HG02840 (cell line): ENCODE measurements around the gene DXO.
"Not testable (repeated sequence)": the region's sequence is repeated elsewhere in the genome, so short reads cannot be mapped to it uniquely, and the experiment has no call there.

Experiments used
- ATAC-seq: cut with Tn5 transposase; IDR thresholded peaks from one replicate; pipeline ENCODE4 v1.9.1; 2021; ENCODE audit warnings: mild to moderate bottlenecking, moderate library complexity, moderate number of reproducible peaks; ENCODE audit not compliant: unreplicated experiment, low FRiP score

The DXO gene

DNA sequence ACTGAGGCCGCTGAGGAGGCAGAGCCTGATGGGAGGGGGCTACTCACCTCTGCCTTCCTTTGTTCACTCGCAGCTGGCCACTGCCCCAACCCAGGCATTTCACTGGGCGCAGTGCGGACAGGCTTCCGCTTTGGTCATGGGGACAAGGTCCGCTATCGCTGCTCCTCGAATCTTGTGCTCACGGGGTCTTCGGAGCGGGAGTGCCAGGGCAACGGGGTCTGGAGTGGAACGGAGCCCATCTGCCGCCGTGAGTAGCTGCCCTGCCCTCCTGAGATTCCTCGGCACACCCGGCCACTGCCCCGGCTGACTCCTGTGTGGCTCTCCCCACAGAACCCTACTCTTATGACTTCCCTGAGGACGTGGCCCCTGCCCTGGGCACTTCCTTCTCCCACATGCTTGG is 38.4 kb downstream of the DXO start:
- ATAC-seq: no peak

DNA sequence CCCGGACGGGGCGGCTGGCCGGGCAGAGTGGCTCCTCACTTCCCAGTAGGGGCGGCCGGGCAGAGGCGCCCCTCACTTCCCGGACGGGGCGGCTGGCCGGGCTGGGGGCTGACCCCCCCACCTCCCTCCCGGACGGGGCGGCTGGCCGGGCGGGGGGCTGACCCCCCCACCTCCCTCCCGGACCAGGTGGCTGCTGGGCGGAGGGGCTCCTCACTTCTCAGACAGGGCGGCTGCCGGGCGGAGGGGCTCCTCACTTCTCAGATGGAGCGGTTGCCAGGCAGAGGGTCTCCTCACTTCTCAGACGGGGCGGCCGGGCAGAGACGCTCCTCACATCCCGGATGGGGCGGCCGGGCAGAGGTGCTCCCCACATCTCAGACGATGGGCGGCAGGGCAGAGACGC is 39.8 kb downstream of the DXO start:
- not testable (repeated sequence) for ATAC-seq

DNA sequence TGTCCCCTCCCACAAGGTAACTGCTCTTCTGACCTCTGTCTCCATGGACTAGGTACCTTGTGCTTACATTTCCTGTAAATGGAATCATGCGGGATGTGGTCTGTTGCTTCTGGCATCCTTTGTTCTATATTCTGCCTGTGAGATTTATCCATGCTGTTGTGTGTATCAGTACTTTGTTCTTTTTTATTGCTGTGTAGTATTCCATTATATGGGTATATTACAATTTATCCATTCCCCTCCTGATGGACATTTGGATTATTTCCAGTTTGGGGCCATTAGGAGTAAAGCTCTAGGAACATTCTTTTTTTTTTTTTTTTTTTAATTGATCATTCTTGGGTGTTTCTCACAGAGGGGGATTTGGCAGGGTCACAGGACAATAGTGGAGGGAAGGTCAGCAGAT is 41.0 kb downstream of the DXO start:
- ATAC-seq: no peak

DNA sequence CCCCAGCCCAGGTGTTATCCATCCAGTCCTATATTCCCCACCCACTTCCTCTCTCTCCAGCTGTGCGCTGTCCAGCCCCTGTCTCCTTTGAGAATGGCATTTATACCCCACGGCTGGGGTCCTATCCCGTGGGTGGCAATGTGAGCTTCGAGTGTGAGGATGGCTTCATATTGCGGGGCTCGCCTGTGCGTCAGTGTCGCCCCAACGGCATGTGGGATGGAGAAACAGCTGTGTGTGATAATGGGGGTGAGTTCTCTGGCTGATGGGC is 43.3 kb downstream of the DXO start:
- no peak for ATAC-seq

DNA sequence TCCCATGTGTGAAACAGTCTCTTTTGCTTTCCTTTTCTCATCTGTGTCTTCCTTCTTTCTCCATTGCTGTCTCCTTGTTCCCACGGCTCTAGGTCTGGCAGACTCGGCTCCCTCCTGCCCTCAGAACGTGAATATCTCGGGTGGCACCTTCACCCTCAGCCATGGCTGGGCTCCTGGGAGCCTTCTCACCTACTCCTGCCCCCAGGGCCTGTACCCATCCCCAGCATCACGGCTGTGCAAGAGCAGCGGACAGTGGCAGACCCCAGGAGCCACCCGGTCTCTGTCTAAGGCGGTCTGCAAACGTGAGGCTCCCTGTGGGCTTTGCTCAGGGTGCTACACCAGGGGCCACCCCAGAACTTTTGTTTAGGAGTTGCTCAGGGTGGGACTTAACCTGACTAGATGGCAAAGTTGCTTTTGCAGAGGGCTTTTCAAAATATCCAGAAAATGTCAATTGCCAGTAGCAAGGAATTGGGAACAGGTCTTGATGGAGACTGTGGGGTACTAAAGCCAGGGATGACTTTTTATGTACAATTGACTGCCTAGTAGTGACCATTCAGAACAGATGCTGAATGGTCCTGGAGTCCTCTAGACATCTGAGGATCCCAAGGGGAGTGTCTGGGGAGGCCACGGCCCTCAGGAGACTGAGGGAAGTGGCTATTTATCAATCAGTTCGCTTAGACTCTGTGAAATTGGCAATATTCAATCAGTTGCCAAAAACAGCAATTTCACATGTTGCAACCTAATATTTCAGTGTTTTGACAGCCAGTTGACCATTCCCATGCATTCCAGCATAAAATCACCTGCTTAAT is 43.9 kb downstream of the DXO start:
- ATAC-seq: no peak

DNA sequence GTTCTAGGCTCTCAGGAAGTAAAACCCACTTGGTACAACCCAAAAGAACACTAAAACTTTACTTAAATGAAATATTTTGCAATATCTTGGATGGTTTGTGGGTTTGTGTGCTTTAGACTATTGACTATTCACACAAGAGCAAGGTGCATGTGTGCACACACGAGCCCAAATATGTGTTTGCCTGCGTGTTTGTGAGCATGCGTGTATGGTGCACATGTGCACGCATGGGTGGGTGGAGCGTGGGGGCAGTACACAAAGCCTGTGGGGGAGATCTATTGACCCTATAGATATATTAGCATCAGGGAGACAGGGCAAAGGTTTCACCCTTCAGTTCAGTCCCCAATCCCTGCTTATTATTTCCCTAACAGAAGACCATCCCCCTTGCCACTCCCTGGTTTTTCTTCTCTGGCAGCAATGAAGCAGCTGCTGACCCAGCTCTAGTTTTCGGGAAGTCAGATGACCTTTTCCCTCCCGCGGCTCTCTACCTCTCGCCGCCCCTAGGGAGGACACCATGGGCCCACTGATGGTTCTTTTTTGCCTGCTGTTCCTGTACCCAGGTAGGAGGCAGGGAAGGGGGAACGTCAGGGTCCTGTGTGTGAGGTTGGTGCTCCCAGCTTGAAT is 44.6 kb downstream of the DXO start, which contains the start of gene C2:
TSS of gene C2 (plus strand) at position 476 of the 621 bp plus-strand sequence. CDS start at position 512, 36 bp downstream.
- no peak for ATAC-seq

DNA sequence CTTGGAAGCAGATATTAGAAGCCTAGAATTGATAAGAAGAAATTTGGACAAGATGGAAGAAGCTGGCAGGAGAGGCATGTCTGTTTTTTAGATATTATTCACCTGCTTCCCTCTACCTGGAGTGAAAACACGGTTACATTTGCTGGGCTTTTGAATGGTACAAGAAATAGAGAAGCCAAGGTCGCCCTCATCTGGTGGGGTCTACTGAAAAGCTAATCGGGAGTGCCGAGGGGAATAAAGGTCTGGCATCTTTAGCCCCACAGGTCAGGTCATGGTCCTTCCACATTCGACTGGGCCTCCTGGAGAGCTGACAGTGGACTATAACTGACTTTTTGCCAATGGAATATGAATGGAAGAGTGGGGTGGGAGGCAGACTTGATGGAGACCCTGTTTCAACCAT is 49.0 kb downstream of the DXO start:
- no peak for ATAC-seq

DNA sequence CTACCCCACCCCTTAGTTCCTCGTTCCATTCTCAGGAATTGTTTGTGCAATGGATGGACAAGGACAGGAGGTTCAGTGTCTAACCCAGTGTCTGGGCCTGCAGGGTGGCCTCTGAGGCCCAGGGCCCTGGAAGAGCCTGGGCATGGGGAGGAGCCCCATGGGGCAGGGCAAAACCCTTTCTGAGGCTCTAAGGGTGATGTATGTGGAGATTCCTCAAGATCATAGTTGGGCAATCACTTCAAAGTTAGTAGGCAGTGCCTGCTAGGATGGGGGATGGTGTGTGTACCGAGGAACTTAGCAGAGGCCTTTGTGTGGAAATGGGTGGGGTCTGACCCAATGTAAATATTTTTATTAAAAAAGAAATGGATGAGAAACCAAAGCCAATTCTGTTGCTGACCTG is 51.1 kb downstream of the DXO start:
- ATAC-seq: no peak
